Posterior cingulate gyrus (tissue), 11 donors: ENCODE data around the gene TMEM121B.

Source experiments
- DNase-seq, 10 donors: peaks; one replicate each; pipeline versions ENCODE4 v3.0.0 to v3.0.0-alpha.2; 2020 to 2021; ENCODE audit warnings: mixed read lengths in 3 of 10
- intact Hi-C: fragments of 100-400 bp; cut with DNase I; formaldehyde crosslinking; loops from one replicate; pipeline ENCODE4 v1.15.1; 2023

The TMEM121B gene

GRCh38 chr22:17140826-17141766 lies 19.9 kb upstream of the TMEM121B start:
- intact Hi-C loops = no loop called here

GRCh38 chr22:17140022-17140421 lies 18.9 kb upstream of the TMEM121B start:
- intact Hi-C loops = no loop called here
- no peak for DNase-seq

More at GRCh38 chr22:17140826-17141766, 19.9 kb upstream of the TMEM121B start:
- peak in 1 of 10 donors; percentile 22 for DNase-seq

- DNase-seq = peak in 2 of 10 donors; percentile 82 to 92
- intact Hi-C loops = no loop called here
These were observed 17.4 kb upstream of the TMEM121B start for GRCh38 chr22:17138513-17138912.

- intact Hi-C loops = no loop called here
- peak in 2 of 10 donors; percentile 65 to 74 for DNase-seq
These were observed 16.8 kb upstream of the TMEM121B start for GRCh38 chr22:17137861-17138425.

GRCh38 chr22:17137170-17137569 lies 16.0 kb upstream of the TMEM121B start:
- DNase-seq = peak in 2 of 10 donors; percentile 51
- intact Hi-C loops = no loop called here

GRCh38 chr22:17135153-17135760 lies 14.1 kb upstream of the TMEM121B start:
- intact Hi-C loops = no loop called here
- peak in 3 of 10 donors; percentile 49 to 78 (median 68) for DNase-seq

- peak in 2 of 10 donors; percentile 37 to 52 for DNase-seq
- intact Hi-C loops = no loop called here
These were observed 12.0 kb upstream of the TMEM121B start for GRCh38 chr22:17133137-17133536.

- intact Hi-C loops = no loop called here
- peak in 3 of 10 donors; percentile 2 to 29 (median 22) for DNase-seq
These were observed 11.0 kb upstream of the TMEM121B start for GRCh38 chr22:17132112-17132511.

GRCh38 chr22:17131686-17132085 lies 10.5 kb upstream of the TMEM121B start:
- DNase-seq = peak in 8 of 10 donors; percentile 56 to 96 (median 78)
- intact Hi-C loops = no loop called here

GRCh38 chr22:17130199-17130598 lies 9.0 kb upstream of the TMEM121B start:
- intact Hi-C loops = no loop called here
- peak in 3 of 10 donors; percentile 4 to 20 (median 17) for DNase-seq

GRCh38 chr22:17120711-17121232 lies 388 bp downstream of the TMEM121B start:
- intact Hi-C loops = no loop called here
- DNase-seq = peak in 6 of 10 donors; percentile 38 to 94 (median 68)

- intact Hi-C loops = no loop called here
- DNase-seq = peak in 2 of 10 donors; percentile 81 to 83
These were observed 879 bp downstream of the TMEM121B start for GRCh38 chr22:17120281-17120680.

GRCh38 chr22:17119481-17120202 lies 1.5 kb downstream of the TMEM121B start:
- intact Hi-C loops = no loop called here
- peak in 3 of 10 donors; percentile 37 to 89 (median 86) for DNase-seq

- no peak for DNase-seq
- intact Hi-C loops = no loop called here
These were observed 2.8 kb downstream of the TMEM121B start for GRCh38 chr22:17118342-17118741.

- intact Hi-C loops = no loop called here
- DNase-seq = peak in 2 of 10 donors; percentile 19 to 61
These were observed 3.3 kb downstream of the TMEM121B start for GRCh38 chr22:17117890-17118289.

- DNase-seq = peak in 2 of 10 donors; percentile 55 to 79
- intact Hi-C loops = no loop called here
These were observed 3.8 kb downstream of the TMEM121B start for GRCh38 chr22:17117400-17117799.

GRCh38 chr22:17116572-17117330 lies 4.4 kb downstream of the TMEM121B start:
- DNase-seq = peak in 3 of 10 donors; percentile 27 to 70 (median 43)
- intact Hi-C loops = no loop called here

GRCh38 chr22:17115945-17116565 lies 5.1 kb downstream of the TMEM121B start:
- intact Hi-C loops = no loop called here
- peak in 3 of 10 donors; percentile 53 to 62 (median 56) for DNase-seq

GRCh38 chr22:17115236-17115635 lies 5.9 kb downstream of the TMEM121B start:
- intact Hi-C loops = no loop called here
- DNase-seq = peak in 3 of 10 donors; percentile 52 to 62 (median 58)
